ENCODE data around the gene RNF207.

RNF207 gene

DNA sequence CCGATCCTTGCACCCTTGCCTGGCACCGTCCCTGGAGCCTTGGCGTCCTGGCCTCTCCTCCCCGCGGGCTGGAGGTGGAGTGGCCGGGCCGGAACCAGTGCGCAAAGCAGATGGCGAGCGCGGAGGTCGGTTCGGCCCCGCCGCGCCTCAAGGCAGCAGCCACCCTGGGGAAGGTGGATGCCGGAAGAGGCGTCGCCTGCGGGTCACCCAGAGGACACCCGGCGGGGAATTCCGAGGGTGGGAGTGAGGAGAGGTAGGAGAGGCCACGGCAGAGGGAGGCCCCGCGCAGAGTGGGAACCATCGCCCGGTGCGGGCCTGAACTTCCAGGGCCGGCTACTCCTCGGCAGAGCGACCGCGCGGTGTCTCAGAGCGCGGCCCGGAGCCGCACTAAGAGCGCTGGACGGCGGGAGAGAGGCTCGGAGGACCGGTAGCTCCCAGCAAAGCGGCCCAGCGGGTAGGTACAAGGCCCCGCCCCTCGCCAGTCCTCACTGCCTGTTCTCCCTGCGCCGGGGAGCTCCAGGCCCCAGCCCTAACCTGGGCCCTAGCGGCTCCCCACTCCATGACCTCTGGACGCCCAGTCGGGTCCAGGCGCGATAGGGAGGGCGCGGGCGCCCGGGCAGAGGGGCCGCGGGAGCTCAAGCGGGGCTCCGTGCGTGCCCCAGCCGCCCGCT lies at the start of gene RNF207:
Gene RNF207, plus strand, starts transcription at position 271 of the 671 bp plus-strand sequence. CDS start 417 bp downstream, outside the sequence.
- peak; percentile 78 to 86 for DNase-seq (ENCODE audit: low read depth in 1 of 2, low spot score in 1 of 2)
- TF ChIP-seq JUND (IDR thresholded peaks at IDR 0.05; ENCODE audit: low read depth): no peak
- in situ Hi-C loops (cut with HindIII; ENCODE audit: low pct_unique_long_range_greater_than_20kb, low sequenced_read_pairs): no loop called here

DNA sequence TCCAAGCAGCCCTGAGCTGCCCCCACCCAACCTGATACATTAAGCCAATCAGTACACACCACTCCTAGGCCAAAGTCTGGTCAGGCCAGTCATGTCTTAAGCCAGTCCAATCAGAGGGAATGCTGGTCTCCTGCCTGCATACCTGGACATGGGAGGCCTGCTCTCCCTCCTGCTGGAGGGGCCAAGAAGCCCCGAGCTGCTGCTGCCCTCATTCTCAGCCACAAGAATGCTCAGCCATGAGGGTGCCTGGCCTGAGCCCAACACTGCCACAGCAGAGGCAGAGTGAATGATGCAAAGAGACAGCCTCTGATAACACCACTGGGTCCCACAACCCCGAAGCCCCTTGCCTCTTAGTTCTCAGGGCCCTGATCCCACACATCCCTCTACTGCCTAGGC lies 48.8 kb upstream of the RNF207 start:
- in situ Hi-C loops (cut with HindIII; ENCODE audit: low pct_unique_long_range_greater_than_20kb, low sequenced_read_pairs): no loop called here
- no peak for TF ChIP-seq JUND (IDR thresholded peaks at IDR 0.05; ENCODE audit: low read depth)
- peak in 1 of 2 experiments; percentile 7 for DNase-seq (ENCODE audit: low read depth in 1 of 2, low spot score in 1 of 2)

DNA sequence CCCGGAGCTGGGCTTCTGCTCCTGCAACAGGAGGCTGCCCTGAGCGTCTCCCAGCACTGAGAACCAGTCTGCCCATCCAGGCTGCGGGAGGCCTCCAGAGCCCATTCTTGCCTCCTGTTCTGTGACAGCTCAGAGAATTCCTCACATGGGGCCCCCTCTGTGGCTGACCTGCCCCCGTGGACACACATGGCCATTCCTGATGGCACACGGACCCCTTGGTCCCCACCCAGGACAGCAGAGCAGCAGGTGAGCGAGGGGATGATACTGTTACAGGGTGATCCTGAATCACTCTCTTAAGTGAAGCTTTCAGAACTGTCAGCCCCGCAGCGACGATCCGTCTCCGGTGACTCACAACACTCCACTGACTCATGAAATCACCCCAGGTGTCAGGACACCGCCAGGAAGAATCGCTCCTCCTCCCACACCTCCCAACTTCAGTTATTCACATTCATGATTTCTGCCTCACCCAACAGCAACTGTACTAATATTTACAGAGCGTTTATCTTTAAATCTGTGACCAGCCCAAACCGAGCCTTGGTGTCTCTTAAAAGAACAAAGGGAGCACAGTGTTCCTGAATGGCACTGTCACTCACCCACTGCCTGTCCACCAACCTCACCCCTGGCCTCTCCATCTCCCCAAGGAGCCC lies 48.3 kb upstream of the RNF207 start:
- peak; percentile 64 to 88 for DNase-seq (ENCODE audit: low read depth in 1 of 2, low spot score in 1 of 2)
- in situ Hi-C loops (cut with HindIII; ENCODE audit: low pct_unique_long_range_greater_than_20kb, low sequenced_read_pairs): no loop called here
- no peak for TF ChIP-seq JUND (IDR thresholded peaks at IDR 0.05; ENCODE audit: low read depth)

DNA sequence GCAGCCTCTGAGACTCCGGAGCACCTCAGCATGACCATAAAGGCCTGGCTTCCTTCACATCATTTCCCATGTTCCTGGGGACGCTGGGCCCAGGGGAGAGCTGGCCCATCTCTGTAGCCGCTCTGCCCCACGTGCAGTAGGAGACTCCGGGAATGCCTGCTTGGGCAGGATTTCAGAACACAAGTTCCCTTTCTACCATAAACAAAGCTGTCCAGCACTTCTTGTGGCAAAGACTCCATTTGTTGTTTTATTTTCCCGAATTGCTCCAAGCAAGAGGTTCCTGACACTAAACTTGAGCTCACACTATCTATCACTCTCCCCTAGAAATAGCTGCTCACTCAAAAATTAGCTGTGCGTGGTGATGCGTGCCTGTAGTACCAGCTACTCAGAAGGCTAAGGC lies 47.7 kb upstream of the RNF207 start:
- no peak for TF ChIP-seq JUND (IDR thresholded peaks at IDR 0.05; ENCODE audit: low read depth)
- no peak for DNase-seq (ENCODE audit: low read depth in 1 of 2, low spot score in 1 of 2)
- in situ Hi-C loops (cut with HindIII; ENCODE audit: low pct_unique_long_range_greater_than_20kb, low sequenced_read_pairs): no loop called here

DNA sequence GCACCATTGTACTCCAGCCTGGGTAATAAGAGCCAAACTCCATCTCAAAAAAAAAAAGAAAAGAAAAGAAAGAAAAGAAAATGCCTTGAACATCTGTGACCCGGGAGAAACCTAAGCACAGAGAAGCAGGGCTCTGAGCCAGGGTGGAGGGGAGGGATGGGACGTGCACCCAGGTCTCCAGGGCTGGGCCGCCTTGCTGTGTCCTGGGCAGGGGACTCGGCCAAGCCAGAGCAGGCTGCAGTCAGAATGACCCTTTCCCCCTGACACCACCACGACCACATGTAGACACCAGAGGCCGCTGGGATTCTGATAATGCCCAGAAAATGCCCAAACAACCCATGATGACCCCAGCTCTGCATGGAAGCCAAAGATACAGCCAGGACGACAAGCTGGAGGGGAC lies 43.6 kb upstream of the RNF207 start:
- DNase-seq (ENCODE audit: low read depth in 1 of 2, low spot score in 1 of 2): no peak
- in situ Hi-C loops (cut with HindIII; ENCODE audit: low pct_unique_long_range_greater_than_20kb, low sequenced_read_pairs): no loop called here
- no peak for TF ChIP-seq JUND (IDR thresholded peaks at IDR 0.05; ENCODE audit: low read depth)

- DNase-seq (ENCODE audit: low read depth in 1 of 2, low spot score in 1 of 2): no peak
- no peak for TF ChIP-seq JUND (IDR thresholded peaks at IDR 0.05; ENCODE audit: low read depth)
- in situ Hi-C loops (cut with HindIII; ENCODE audit: low pct_unique_long_range_greater_than_20kb, low sequenced_read_pairs): no loop called here
These were observed 43.1 kb upstream of the RNF207 start for GRCh38 chr1:6162773-6163172.

GRCh38 chr1:6163191-6163972 lies 42.5 kb upstream of the RNF207 start:
- TF ChIP-seq JUND (IDR thresholded peaks at IDR 0.05; ENCODE audit: low read depth): no peak
- DNase-seq (ENCODE audit: low read depth in 1 of 2, low spot score in 1 of 2): no peak
- in situ Hi-C loops (cut with HindIII; ENCODE audit: low pct_unique_long_range_greater_than_20kb, low sequenced_read_pairs): no loop called here

- TF ChIP-seq JUND (IDR thresholded peaks at IDR 0.05; ENCODE audit: low read depth): no peak
- DNase-seq (ENCODE audit: low read depth in 1 of 2, low spot score in 1 of 2): no peak
- in situ Hi-C loops (cut with HindIII; ENCODE audit: low pct_unique_long_range_greater_than_20kb, low sequenced_read_pairs): no loop called here
These were observed 41.8 kb upstream of the RNF207 start for GRCh38 chr1:6163973-6164617.

- no peak for TF ChIP-seq JUND (IDR thresholded peaks at IDR 0.05; ENCODE audit: low read depth)
- DNase-seq (ENCODE audit: low read depth in 1 of 2, low spot score in 1 of 2): no peak
These were observed 40.9 kb upstream of the RNF207 start for GRCh38 chr1:6165027-6165426.

DNA sequence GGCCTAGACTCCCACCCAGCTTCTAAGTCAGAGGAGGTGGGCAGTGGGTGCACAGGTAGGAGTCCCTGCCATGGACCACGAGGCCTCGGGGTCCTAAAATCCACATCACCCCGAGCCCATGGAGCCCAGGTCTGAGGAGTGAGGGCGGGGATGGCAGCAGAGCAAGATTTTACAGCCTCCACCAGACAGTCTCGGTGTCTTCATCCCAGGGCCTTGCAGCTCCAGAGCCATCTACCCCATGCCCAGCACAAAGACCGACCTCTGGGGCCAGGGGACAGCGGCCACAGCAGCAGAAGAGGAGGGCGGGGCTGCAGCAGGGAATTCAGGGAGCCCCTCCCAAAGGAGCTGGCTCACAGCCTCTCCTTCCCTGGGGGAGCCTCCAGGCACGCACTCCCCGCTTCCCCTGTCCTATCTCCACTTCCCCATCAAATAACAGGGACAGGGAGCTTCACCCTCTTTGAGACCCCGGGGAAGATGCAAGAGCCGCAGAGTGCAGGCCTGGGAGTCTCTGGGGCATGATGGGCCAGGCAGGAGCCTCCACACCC lies 40.4 kb upstream of the RNF207 start:
- in situ Hi-C loops (cut with HindIII; ENCODE audit: low pct_unique_long_range_greater_than_20kb, low sequenced_read_pairs): no loop called here
- TF ChIP-seq JUND (IDR thresholded peaks at IDR 0.05; ENCODE audit: low read depth): no peak

More at GRCh38 chr1:6165027-6165426, 40.9 kb upstream of the RNF207 start:
- in situ Hi-C loops (cut with HindIII; ENCODE audit: low pct_unique_long_range_greater_than_20kb, low sequenced_read_pairs): no loop called here

GRCh38 chr1:6166221-6166620 lies 39.7 kb upstream of the RNF207 start:
- no peak for DNase-seq (ENCODE audit: low read depth in 1 of 2, low spot score in 1 of 2)
- in situ Hi-C loops (cut with HindIII; ENCODE audit: low pct_unique_long_range_greater_than_20kb, low sequenced_read_pairs): no loop called here
- no peak for TF ChIP-seq JUND (IDR thresholded peaks at IDR 0.05; ENCODE audit: low read depth)

More for the DNA sequence above, 40.4 kb upstream of the RNF207 start:
- no peak for DNase-seq (ENCODE audit: low read depth in 1 of 2, low spot score in 1 of 2)

DNA sequence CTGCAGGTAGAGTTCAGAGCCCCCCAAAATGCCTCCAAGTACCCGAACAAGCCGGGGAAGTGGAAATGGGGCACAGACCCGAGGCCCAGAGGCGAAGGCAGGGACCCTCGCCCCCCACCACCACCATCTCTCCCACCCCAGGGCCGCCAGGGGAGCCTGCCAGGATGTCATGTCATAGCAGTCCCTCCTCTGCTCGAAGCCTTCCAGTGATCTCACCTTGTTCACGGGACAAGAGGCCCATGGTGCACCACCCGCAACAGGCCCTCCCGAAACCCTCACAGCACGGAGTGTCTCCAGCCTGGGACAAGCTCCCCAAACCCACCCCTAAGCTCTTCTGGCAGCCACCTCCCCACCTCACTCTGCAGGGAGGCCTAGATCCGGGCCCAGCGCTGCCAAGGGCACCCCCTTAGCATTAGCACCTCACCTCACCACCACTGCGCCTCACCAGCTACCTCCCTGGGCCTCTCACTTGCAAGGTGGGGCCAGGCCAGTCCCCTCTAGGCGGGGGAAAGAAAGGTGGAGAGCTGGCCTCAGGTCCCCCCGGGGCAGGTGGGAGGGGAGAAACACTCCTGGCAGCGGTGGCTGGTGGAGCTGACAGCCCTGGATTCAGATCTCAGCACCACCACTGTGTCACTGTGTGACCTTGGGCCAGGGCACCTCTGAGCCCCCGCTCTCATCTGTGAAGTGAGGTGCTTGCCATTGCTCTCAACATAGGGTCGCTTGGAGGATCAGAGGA lies 39.1 kb upstream of the RNF207 start:
- in situ Hi-C loops (cut with HindIII; ENCODE audit: low pct_unique_long_range_greater_than_20kb, low sequenced_read_pairs): no loop called here
- no peak for TF ChIP-seq JUND (IDR thresholded peaks at IDR 0.05; ENCODE audit: low read depth)
- DNase-seq (ENCODE audit: low read depth in 1 of 2, low spot score in 1 of 2): no peak
